RWPE2 (cell line): ENCODE results near the gene SPATA19.
"Not testable (repeated sequence)": the region's sequence is repeated elsewhere in the genome, so short reads cannot be mapped to it uniquely, and the experiment has no call there.

Experiments used
- ATAC-seq: fragments of 200-7000 bp; cut with Tn5 transposase; 3 replicates; pipeline ENCODE4 v1.9.1; 2021; ENCODE audit warnings: low read depth
- DNase-seq: peaks from one replicate; pipeline ENCODE4 v3.0.0-alpha.2; 2020; ENCODE audit warnings: low spot score
- H3K27ac ChIP-seq: fragments of 450-650 bp; 2 replicates; pipeline ENCODE4 v1.5.1; 2017; ENCODE audit warnings: mild to moderate bottlenecking; ENCODE audit not compliant: poor library complexity, severe bottlenecking
- H3K27me3 ChIP-seq: fragments of 250-450 bp; sonication (Bioruptor Pico); 2 replicates; pipeline ENCODE4 v1.5.1; 2021; ENCODE audit warnings: mild to moderate bottlenecking, moderate library complexity; ENCODE audit not compliant: insufficient read depth, poor library complexity, severe bottlenecking
- H3K36me3 ChIP-seq: fragments of 250-450 bp; sonication (Bioruptor Pico); 2 replicates; pipeline ENCODE4 v1.5.1; 2020; ENCODE audit warnings: low read depth, mild to moderate bottlenecking, moderate library complexity
- H3K4me1 ChIP-seq: fragments of 250-450 bp; sonication (Bioruptor Pico); 2 replicates; pipeline ENCODE4 v1.5.1; 2021; ENCODE audit warnings: mild to moderate bottlenecking, moderate library complexity; ENCODE audit not compliant: insufficient read depth, poor library complexity, severe bottlenecking
- H3K4me3 ChIP-seq: fragments of 250-450 bp; sonication (Bioruptor Pico); 2 replicates; pipeline ENCODE4 v1.5.1; 2021; ENCODE audit warnings: mild to moderate bottlenecking, moderate library complexity; ENCODE audit not compliant: severe bottlenecking
- H3K9me3 ChIP-seq: fragments of 250-450 bp; sonication (Bioruptor Pico); 2 replicates; pipeline ENCODE4 v1.5.1; 2021; ENCODE audit warnings: mild to moderate bottlenecking, moderate library complexity; ENCODE audit not compliant: severe bottlenecking
- TF ChIP-seq, protein P1 (sequence below): fragments of 450-650 bp; IDR thresholded peaks from one replicate; pipeline ENCODE4 v1.5.1; 2017; ENCODE audit warnings: mild to moderate bottlenecking, moderate library complexity; ENCODE audit not compliant: poor library complexity, severe bottlenecking

SPATA19 gene

GRCh38 chr11:133867456-133867855 lies 22.1 kb upstream of the SPATA19 start:
- H3K4me3 ChIP-seq = no peak overlapping the region
- peaks cover 3% of the 10 kb centered on the region for H3K27me3 ChIP-seq
- TF ChIP-seq, protein P1, sequence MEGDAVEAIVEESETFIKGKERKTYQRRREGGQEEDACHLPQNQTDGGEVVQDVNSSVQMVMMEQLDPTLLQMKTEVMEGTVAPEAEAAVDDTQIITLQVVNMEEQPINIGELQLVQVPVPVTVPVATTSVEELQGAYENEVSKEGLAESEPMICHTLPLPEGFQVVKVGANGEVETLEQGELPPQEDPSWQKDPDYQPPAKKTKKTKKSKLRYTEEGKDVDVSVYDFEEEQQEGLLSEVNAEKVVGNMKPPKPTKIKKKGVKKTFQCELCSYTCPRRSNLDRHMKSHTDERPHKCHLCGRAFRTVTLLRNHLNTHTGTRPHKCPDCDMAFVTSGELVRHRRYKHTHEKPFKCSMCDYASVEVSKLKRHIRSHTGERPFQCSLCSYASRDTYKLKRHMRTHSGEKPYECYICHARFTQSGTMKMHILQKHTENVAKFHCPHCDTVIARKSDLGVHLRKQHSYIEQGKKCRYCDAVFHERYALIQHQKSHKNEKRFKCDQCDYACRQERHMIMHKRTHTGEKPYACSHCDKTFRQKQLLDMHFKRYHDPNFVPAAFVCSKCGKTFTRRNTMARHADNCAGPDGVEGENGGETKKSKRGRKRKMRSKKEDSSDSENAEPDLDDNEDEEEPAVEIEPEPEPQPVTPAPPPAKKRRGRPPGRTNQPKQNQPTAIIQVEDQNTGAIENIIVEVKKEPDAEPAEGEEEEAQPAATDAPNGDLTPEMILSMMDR = no peak
- ATAC-seq = no peak
- no peaks in the 10 kb centered on the region for H3K4me1 ChIP-seq
- no peak for DNase-seq
- H3K27ac ChIP-seq = no peak overlapping the region
- H3K36me3 ChIP-seq = no peaks in the 10 kb centered on the region
- no peaks in the 10 kb centered on the region for H3K9me3 ChIP-seq

DNA sequence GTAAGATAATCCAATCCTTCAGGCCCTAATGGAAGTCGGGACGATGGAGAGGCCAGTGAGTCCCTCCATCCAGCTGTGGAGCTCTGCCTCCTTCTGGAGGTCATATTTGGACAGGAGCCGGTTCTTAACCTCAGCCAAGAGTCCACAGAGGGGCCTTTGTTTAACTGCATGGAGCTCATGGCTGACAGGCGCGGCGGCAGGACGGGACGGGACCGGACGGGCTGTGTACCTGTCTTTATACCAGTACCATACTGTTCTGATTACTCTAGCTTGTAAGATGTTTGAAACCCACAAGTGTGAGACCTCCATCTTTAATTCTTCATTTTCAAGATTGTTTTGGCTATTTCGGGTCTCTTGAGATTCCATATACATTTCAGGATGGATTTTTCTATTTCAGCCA lies 20.2 kb upstream of the SPATA19 start:
- H3K36me3 ChIP-seq = no peaks in the 10 kb centered on the region
- peaks cover 12% of the 10 kb centered on the region for H3K27me3 ChIP-seq
- TF ChIP-seq, protein P1 = no peak
- ATAC-seq (no peak), DNase-seq (no peak)
- no peaks in the 10 kb centered on the region for H3K9me3 ChIP-seq
- no peak overlapping the region for H3K4me3 ChIP-seq
- H3K4me1 ChIP-seq = no peaks in the 10 kb centered on the region
- no peak overlapping the region for H3K27ac ChIP-seq

DNA sequence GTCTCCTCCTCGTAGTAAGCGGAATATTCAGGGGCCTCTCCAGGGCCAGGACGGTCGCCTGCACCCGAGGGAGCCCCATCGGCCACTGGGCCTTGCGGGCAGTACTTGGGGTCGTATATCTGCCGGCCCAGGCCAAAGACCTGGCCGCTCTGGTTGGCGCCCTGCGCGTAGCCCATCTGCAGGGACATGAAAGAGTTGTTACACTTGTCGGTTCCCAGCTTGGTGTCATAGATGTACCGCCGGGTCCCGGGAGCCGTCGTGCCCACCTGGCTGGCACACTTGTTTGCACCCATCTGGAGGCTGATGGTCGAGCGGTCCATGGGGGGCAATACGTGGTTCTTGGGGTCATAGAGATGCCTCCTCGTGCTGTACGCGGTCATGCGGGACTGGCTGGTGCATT lies 19.4 kb upstream of the SPATA19 start:
- H3K36me3 ChIP-seq = no peaks in the 10 kb centered on the region

GRCh38 chr11:133860151-133860550 lies 14.8 kb upstream of the SPATA19 start:
- peaks cover 2% of the 10 kb centered on the region for H3K9me3 ChIP-seq
- H3K27ac ChIP-seq = no peak overlapping the region
- no peak for ATAC-seq
- H3K4me1 ChIP-seq = no peaks in the 10 kb centered on the region
- no peaks in the 10 kb centered on the region for H3K36me3 ChIP-seq
- TF ChIP-seq, protein P1 = no peak
- no peak overlapping the region for H3K4me3 ChIP-seq
- peaks cover 23% of the 10 kb centered on the region for H3K27me3 ChIP-seq
- DNase-seq = no peak

More for the DNA sequence above, 19.4 kb upstream of the SPATA19 start:
- TF ChIP-seq, protein P1 = no peak
- ATAC-seq (no peak), DNase-seq (no peak)
- H3K27ac ChIP-seq = no peak overlapping the region
- H3K4me3 ChIP-seq = no peak overlapping the region
- no peaks in the 10 kb centered on the region for H3K9me3 ChIP-seq
- H3K4me1 ChIP-seq = no peaks in the 10 kb centered on the region
- peaks cover 15% of the 10 kb centered on the region for H3K27me3 ChIP-seq

DNA sequence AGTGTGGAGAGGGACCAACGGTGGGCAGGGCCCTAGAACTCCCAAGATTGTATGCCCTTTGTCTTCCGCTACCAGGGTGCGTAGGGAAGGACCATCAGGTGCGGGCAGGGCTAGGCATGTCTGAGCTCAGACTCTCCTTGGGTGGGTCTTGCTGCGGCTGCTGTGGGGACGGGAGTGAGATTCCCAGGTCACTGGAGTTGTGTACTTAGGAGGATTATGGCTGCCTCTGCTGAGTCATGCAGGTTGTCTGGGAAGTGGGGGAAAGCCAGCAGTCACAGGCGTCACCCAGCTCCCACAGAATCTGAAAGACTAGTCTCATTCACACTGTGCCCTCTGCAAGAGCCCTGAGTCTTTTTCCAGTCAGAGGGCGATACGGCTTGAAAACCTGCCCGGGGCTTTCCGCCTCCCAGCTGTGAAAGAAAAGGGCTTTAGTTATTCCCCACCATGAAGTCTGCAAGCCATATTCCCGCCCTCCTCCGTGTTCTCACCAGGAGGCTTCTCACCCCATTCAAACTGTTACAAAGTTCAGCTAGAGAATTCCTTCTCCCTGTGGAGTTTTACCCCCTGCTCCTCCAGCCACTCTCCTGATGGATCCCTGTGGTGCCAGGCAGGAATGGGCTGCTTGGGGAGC lies 9.1 kb upstream of the SPATA19 start:
- H3K27ac ChIP-seq, DNase-seq, H3K27me3 ChIP-seq, H3K36me3 ChIP-seq, H3K9me3 ChIP-seq, H3K4me3 ChIP-seq, H3K4me1 ChIP-seq: not testable (repeated sequence)
- ATAC-seq = peak; percentile 23; the same call in 1 of the 3 replicates
